GM13976 (cell line): ENCODE measurements around the gene KCNJ5.

ENCODE experiments used
- DNase-seq: peaks from one replicate; pipeline ENCODE4 v3.0.0; 2012; ENCODE audit warnings: low spot score
- in situ Hi-C: fragments of 300-500 bp; cut with MboI; formaldehyde crosslinking; loops from one replicate; pipeline ENCODE4 v1.12.0; 2022; ENCODE audit warnings: low sequenced_read_pairs, mixed read lengths, inconsistent platforms; ENCODE audit not compliant: unreplicated experiment
- TF ChIP-seq, protein P1 (sequence below): IDR thresholded peaks from 2 replicates; pipeline ENCODE4 v1.5.1; 2012; ENCODE audit warnings: borderline replicate concordance, mild to moderate bottlenecking; ENCODE audit not compliant: insufficient read depth; ENCODE audit errors: extremely low read depth, missing control alignments, control extremely low read depth

Gene KCNJ5

DNA sequence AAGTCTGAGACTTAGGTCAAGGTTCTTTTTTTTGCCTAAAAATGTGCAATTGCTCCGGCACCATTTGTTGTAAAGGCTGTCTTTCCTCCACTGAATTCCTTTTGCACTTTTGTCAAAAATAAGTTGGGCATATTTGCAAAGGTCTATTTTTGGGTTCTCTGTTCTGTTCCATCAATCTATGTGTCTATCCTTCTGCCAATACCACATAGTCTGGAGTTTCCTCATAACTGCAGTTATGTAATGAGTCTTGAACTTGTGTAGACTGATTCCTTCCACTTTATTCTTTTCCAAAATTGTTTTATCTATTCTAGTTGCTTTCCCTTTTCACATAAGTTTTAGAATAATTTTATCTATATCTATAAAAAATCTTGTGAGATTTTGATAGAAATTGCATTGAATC is 6.7 kb downstream of the KCNJ5 start:
- DNase-seq, result no peak
- TF ChIP-seq, protein P1, sequence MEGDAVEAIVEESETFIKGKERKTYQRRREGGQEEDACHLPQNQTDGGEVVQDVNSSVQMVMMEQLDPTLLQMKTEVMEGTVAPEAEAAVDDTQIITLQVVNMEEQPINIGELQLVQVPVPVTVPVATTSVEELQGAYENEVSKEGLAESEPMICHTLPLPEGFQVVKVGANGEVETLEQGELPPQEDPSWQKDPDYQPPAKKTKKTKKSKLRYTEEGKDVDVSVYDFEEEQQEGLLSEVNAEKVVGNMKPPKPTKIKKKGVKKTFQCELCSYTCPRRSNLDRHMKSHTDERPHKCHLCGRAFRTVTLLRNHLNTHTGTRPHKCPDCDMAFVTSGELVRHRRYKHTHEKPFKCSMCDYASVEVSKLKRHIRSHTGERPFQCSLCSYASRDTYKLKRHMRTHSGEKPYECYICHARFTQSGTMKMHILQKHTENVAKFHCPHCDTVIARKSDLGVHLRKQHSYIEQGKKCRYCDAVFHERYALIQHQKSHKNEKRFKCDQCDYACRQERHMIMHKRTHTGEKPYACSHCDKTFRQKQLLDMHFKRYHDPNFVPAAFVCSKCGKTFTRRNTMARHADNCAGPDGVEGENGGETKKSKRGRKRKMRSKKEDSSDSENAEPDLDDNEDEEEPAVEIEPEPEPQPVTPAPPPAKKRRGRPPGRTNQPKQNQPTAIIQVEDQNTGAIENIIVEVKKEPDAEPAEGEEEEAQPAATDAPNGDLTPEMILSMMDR, result no peak
- in situ Hi-C loops, result loop anchor here (25.0 kb wide), 1 partner anchor 439 kb away; no protein-coding TSS in a partner anchor

DNA sequence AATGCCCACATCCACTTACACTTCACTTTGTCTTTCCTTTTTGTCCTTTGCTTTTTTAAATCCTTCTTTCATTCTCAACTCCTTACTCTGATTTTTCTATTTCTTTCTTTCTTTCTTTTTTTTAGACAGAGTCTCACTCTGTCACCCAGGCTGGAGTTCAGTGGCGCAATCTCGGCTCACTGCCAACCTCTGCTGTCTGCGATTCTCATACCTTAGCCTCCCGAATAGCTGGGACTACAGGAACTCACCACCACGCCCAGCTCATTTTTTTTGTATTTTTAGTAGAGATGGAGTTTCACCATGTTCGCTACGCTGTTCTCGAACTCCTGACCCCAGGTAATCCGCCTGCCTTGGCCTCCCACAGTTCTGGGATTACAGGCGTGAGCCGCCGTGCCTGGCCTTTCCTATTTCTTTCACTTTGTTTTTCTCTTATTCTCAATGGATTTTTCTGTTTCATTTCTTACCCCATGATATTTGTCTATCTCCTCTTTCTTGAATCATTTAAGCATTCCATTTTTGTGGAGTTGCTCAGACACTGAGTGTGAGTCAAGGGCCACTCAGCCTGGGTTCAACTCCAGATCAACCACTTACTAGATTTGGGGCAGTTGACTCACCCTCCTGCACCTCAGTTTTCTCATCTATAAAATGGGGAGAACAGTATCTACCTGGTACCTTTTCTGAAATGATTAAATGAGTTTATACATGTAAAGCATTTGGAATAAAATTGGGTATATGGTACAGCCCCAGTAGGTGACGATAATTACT is 7.6 kb downstream of the KCNJ5 start:
- in situ Hi-C loops, result loop anchor here (25.0 kb wide), 1 partner anchor 439 kb away; no protein-coding TSS in a partner anchor
- no peak for DNase-seq
- TF ChIP-seq, protein P1, result no peak

DNA sequence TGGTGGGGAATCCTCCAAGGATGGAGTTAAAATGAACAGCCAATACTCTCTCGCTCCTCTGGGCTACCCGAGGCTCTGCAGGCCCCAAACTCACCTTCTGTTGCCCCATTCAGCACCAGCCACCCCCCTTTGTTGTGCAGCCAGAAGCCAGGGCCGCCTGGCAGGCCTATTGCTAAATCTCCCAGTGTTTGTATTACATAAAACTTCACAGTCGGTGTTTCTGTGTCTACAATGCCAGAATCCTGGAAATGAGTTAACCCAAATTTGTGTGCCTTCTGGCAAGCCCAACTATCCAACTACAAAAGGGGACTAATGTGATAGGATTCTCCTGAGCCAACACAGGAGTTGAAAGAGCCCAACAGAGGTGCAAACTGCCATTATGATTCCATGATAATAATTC is 9.3 kb downstream of the KCNJ5 start:
- TF ChIP-seq, protein P1, result no peak
- in situ Hi-C loops, result no loop called here
- no peak for DNase-seq

DNA sequence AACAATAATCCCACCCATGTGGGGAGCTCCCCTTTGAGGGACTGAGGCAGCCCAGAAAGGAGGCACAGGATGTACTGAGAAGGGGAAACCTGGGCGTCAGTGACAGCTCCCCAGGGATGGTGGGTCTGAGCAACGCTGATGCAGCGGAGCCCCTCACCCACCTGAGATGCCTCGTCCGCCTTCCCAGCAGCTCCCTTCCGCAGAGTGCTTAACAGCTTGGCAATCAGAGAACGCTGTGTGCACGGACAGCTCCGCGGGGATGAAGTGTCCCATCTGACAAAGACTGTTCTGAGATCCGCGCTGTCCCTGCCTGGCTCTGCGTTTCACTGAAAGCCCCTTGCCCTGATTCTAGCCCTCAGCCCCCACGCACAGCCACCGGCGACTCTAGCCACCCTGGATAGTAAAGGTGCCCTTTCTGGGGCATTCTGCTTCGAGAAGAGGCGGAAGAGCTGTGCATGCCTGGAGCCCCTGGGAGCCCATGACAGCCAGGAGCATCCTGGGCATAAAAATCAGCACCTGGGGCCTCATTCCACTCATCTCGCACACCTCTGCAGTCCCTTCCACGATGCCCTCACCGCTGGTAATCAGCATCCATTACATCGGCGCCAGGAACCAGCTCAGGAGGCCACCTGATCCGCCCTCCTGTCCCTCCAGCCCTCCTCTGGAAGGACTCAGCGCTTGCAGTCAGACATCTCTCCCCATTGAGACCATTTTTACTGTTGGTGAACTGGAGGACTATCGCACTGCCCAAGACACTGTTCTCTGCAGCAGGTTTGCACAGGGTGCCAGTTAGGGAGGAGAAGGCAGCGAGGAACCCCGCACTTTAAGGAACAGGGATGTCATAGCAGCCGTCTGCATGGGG is 10.7 kb downstream of the KCNJ5 start:
- in situ Hi-C loops, result no loop called here
- DNase-seq, result no peak

DNA sequence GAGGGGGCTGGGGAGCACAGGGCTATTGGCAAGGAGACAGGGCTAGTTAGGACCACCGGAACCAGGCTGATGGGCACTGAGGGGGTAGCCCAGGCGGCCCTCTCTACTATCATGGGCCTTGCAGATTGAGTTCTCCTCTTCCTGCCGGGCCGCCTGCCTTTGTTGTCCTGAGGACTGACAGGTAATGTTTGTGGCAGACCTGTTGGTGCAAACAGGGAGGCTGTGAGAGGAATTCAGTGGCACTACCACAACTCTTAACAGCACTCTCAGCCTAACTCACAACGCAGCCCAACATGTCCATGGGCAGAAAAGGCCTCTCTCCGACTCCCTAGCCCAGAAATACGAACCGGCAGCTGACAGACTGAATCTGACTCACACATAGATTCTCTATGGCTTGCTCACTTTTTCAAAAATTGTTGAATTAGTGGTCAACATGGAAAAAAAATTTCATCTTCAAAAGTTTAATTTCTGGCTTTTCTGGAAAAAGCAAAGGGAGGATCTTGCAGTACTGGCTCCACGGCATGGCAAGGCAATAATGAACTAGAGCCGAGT is 11.4 kb downstream of the KCNJ5 start:
- DNase-seq, result no peak
- in situ Hi-C loops, result no loop called here
- TF ChIP-seq, protein P1, result no peak

More for the DNA sequence above, 10.7 kb downstream of the KCNJ5 start:
- TF ChIP-seq, protein P1, result no peak

DNA sequence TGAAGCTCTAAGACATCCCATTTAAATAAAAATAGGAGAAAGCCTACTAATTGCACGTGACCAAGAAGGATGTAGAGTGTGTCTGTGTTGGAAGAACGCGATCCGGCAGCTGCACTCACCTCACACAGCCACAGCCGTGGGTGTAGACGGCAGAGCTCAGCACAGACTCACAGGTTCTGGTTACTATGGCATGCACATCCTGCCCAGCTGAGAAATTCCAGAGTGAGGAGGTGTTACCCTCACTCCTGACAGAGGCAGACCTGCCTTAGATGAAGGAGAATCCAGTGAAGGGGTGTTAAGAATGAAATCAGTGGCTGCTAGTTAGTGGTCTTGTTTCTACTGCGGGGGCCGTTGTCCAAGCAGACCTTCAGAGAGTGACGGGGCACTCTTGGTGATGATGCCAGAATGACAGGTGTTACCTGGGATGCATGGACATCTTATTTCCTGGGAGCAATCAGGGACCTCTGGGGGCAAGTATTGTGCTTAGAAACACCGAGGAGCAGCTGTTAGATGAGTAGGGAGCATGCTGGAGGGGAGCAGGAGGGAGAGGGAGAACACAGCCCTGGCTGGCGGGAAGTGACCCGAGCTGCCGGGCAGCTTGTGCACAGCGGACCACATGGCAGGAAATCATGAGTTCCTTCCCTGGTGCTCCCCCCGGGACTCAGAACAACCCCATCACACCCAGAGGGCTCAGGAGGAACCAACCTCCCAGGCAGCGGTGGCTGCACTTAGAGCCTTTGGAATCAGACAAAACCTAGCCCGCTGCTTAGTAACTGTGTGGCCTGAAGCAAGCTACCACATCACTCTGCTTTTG is 12.3 kb downstream of the KCNJ5 start:
- in situ Hi-C loops, result no loop called here
- no peak for DNase-seq
- TF ChIP-seq, protein P1, result no peak
